Measurements from ENCODE around the gene PLXDC2.

DNA sequence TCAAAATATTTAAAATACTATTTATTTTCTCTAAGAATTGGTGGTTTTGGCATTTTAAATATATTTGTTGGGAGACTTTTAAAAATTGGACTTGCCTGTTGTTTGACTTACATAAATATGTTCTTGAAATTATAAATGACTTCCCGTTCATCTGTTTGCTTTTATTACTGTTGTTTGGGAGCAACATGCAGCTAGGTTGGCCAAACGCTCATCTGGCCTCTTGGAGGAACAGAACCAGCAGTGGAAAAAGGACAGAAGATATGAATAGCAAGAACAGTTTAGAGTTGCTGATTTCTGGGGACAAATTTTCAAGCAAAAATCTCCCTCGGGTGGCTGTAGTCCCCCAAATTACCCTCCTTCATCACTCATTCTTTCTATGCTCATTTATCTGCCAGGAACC lies 41.6 kb downstream of the PLXDC2 start:
- no peak for TF ChIP-seq CTCF (IDR thresholded peaks at IDR 0.05)
- no peak for TF ChIP-seq EZH2 (IDR thresholded peaks at IDR 0.05; ENCODE audit: borderline replicate concordance, insufficient read depth, low read depth, low read length, poor library complexity, severe bottlenecking)

Data from B cell (primary cell).